Upper lobe of left lung (tissue), 6 donors: Measurements from ENCODE around the gene MCTP1. TPM values are rescaled to one million over a fixed set of nuclear protein-coding genes. Genes with fewer than 3 reads are reported as not detected.

Experiments used
- ATAC-seq, 2 donors: fragments of 200-7000 bp; cut with Tn5 transposase; one replicate each; pipeline ENCODE4 v1.9.1; 2022; ENCODE audit warnings: mild to moderate bottlenecking in 2 of 2, moderate library complexity in 2 of 2; ENCODE audit not compliant: low FRiP score in 2 of 2
- DNase-seq, 2 donors: peaks; one replicate each; pipeline ENCODE4 v3.0.0-alpha.2; 2019 to 2020
- H3K27ac ChIP-seq, 4 donors: fragments of 200-600 bp; sonication (generic); one replicate each; pipeline ENCODE4 v1.5.1; 2016 to 2019
- H3K27me3 ChIP-seq, 4 donors: fragments of 200-600 bp; sonication (generic); one replicate each; pipeline ENCODE4 v1.5.1; 2017 to 2019
- H3K36me3 ChIP-seq, 4 donors: fragments of 200-600 bp; sonication (generic); one replicate each; pipeline ENCODE4 v1.5.1; 2016 to 2019
- H3K4me1 ChIP-seq, 4 donors: fragments of 200-600 bp; sonication (generic); one replicate each; pipeline ENCODE4 v1.5.1; 2018 to 2019
- H3K4me3 ChIP-seq, 4 donors: fragments of 200-600 bp; sonication (generic); one replicate each; pipeline ENCODE4 v1.5.1; 2017 to 2019; ENCODE audit warnings: mild to moderate bottlenecking in 2 of 4, moderate library complexity in 1 of 4
- H3K9me3 ChIP-seq, 4 donors: fragments of 200-600 bp; sonication (generic); one replicate each; pipeline ENCODE4 v1.5.1; 2018 to 2019
- CTCF ChIP-seq, 6 experiments: fragments of 450-650 bp in 4 of 6; fragments of 200-600 bp in 2 of 6; sonication (generic) in 2 of 6; IDR thresholded peaks; one replicate each; pipeline ENCODE4 v1.5.1; 2016 to 2019; ENCODE audit warnings: antibody characterized with exemption in 6 of 6
- EP300 ChIP-seq, 4 donors: sonication (generic); formaldehyde crosslinking; IDR thresholded peaks; one replicate each; pipeline ENCODE4 v1.5.1; 2017; ENCODE audit warnings: antibody characterized with exemption in 4 of 4, control low read depth in 2 of 4
- POLR2A ChIP-seq, 4 donors: fragments of 450-650 bp; IDR thresholded peaks; one replicate each; pipeline ENCODE4 v1.5.1; 2016 to 2017; ENCODE audit warnings: antibody characterized with exemption in 4 of 4, mild to moderate bottlenecking in 2 of 4
- POLR2AphosphoS5 ChIP-seq, 2 donors: sonication (generic); formaldehyde crosslinking; IDR thresholded peaks; one replicate each; pipeline ENCODE4 v1.5.1; 2017; ENCODE audit warnings: antibody characterized with exemption in 2 of 2
- WGBS, 2 donors: methylation state at CpG; one replicate each; pipeline ENCODE4 v1.1.5; 2017 to 2018; 5-methylcytosine and 5-hydroxymethylcytosine counted together
- total RNA-seq, 6 donors: library from RNA; depleted of rRNA in 4 of 6; stranded (reverse); fragments of >200 nt in 4 of 6; gene quantifications; one replicate each; pipeline versions ENCODE4 v1.1.0 to v1.2.1, GENCODE V29; 2016 to 2021
- donor health status: DM: no; HTN: no; CAD: no; lungs with moderate emphysema.
- donor health status: DM: no; HTN: yes; CAD: no; lungs with severe emphysema.

MCTP1 gene
- total RNA-seq, 6 donors from 2014 or later, result 30.4 to 43.8 (median 38.3) TPM

- Histone ChIP-seq H3K27ac (no peak overlapping the region), H3K4me1 (peaks cover 23 to 35% (median 26%) of the 10 kb centered on the region in 4 donors)
- ATAC-seq, result peak in 1 of 2 donors; percentile 78
These were observed 241.7 kb downstream of the MCTP1 start for GRCh38 chr5:95043234-95043633.

GRCh38 chr5:95042037-95042436, 242.9 kb downstream of the MCTP1 start:
- H3K4me1 ChIP-seq, result peaks cover 23 to 35% (median 26%) of the 10 kb centered on the region in 4 donors
- WGBS, 2 donors, result 50 to 54% methylated on average over 4 of the region's 4 CpGs
- TF ChIP-seq EP300 (IDR thresholded peaks at IDR 0.05), result peak in 1 of 4 donors; percentile 17
- TF ChIP-seq POLR2AphosphoS5 (IDR thresholded peaks at IDR 0.05), result no peak
- ATAC-seq, result no peak
- no peak overlapping the region for H3K27ac ChIP-seq
- DNase-seq, result no peak
- H3K9me3 ChIP-seq, result no peaks in the 10 kb centered on the region
- no peak overlapping the region for H3K4me3 ChIP-seq
- no peaks in the 10 kb centered on the region for H3K27me3 ChIP-seq
- no peaks in the 10 kb centered on the region for H3K36me3 ChIP-seq

More at GRCh38 chr5:95043234-95043633, 241.7 kb downstream of the MCTP1 start:
- Histone ChIP-seq H3K27me3 (no peaks in the 10 kb centered on the region), H3K9me3 (no peaks in the 10 kb centered on the region), H3K4me3 (no peak overlapping the region), H3K36me3 (no peaks in the 10 kb centered on the region)
- peak in 1 of 2 donors; percentile 41 for DNase-seq
- no peak for TF ChIP-seq POLR2AphosphoS5 (IDR thresholded peaks at IDR 0.05)
- TF ChIP-seq EP300 (IDR thresholded peaks at IDR 0.05), result no peak
- TF ChIP-seq POLR2A (IDR thresholded peaks at IDR 0.05), result no peak
- TF ChIP-seq CTCF (IDR thresholded peaks at IDR 0.05), result no peak

GRCh38 chr5:95035891-95036685, 248.8 kb downstream of the MCTP1 start:
- Histone ChIP-seq H3K27ac (peak overlapping the region in 1 of 4 donors; percentile 26), H3K27me3 (no peaks in the 10 kb centered on the region), H3K4me3 (peak overlapping the region in 1 of 4 donors; percentile 18), H3K9me3 (peaks cover 0 to 5% (median 0%) of the 10 kb centered on the region in 4 donors), H3K4me1 (no peaks in the 10 kb centered on the region), H3K36me3 (no peaks in the 10 kb centered on the region)
- no peak for TF ChIP-seq EP300 (IDR thresholded peaks at IDR 0.05)
- TF ChIP-seq POLR2A (IDR thresholded peaks at IDR 0.05), result no peak
- no peak for TF ChIP-seq POLR2AphosphoS5 (IDR thresholded peaks at IDR 0.05)
- TF ChIP-seq CTCF (IDR thresholded peaks at IDR 0.05), result no peak
- 43 to 64% methylated on average over 7 of the region's 7 CpGs for WGBS, 2 donors
- peak in 1 of 2 donors; percentile 75 for ATAC-seq
- no peak for DNase-seq

GRCh38 chr5:95032801-95033200, 252.1 kb downstream of the MCTP1 start:
- no peaks in the 10 kb centered on the region for H3K27me3 ChIP-seq
- H3K9me3 ChIP-seq, result peaks cover 0 to 5% (median 0%) of the 10 kb centered on the region in 4 donors
- no peaks in the 10 kb centered on the region for H3K4me1 ChIP-seq
- no peak overlapping the region for H3K27ac ChIP-seq
- ATAC-seq, result no peak
- DNase-seq, result no peak
- 50 to 70% methylated on average over 1 of the region's 1 CpG for WGBS, 2 donors
- no peak for TF ChIP-seq CTCF (IDR thresholded peaks at IDR 0.05)
- H3K4me3 ChIP-seq, result no peak overlapping the region
- H3K36me3 ChIP-seq, result no peaks in the 10 kb centered on the region

GRCh38 chr5:95029569-95030366, 255.1 kb downstream of the MCTP1 start:
- no peak overlapping the region for H3K27ac ChIP-seq
- peak; percentile 26 to 38 for ATAC-seq
- no peaks in the 10 kb centered on the region for H3K36me3 ChIP-seq
- peaks cover 0 to 5% (median 0%) of the 10 kb centered on the region in 4 donors for H3K9me3 ChIP-seq
- TF ChIP-seq POLR2A (IDR thresholded peaks at IDR 0.05), result no peak
- TF ChIP-seq CTCF (IDR thresholded peaks at IDR 0.05), result no peak
- no peak for TF ChIP-seq POLR2AphosphoS5 (IDR thresholded peaks at IDR 0.05)
- TF ChIP-seq EP300 (IDR thresholded peaks at IDR 0.05), result no peak
- 83% methylated on average over 9 of the region's 9 CpGs for WGBS, 2 donors
- H3K4me3 ChIP-seq, result no peak overlapping the region
- peaks cover 0 to 6% (median 2%) of the 10 kb centered on the region in 4 donors for H3K4me1 ChIP-seq
- DNase-seq, result no peak
- H3K27me3 ChIP-seq, result no peaks in the 10 kb centered on the region
